HepG2 (cell line): Measurements from ENCODE around the gene ROM1. TPM values are rescaled to one million over a fixed set of nuclear protein-coding genes. Genes with fewer than 3 reads are reported as not detected.

ENCODE experiments used
- FIP1L1 ChIP-seq: fragments of 200-400 bp; formaldehyde crosslinking; IDR thresholded peaks from 2 replicates; pipeline ENCODE4 v1.6.1; 2018; ENCODE audit warnings: low read depth, mild to moderate bottlenecking, low read length, moderate library complexity, borderline replicate concordance; ENCODE audit not compliant: insufficient read depth
- KLF13 ChIP-seq: sonication (generic); formaldehyde crosslinking; IDR thresholded peaks from 2 replicates; pipeline ENCODE4 v1.4.0; 2020; ENCODE audit warnings: mild to moderate bottlenecking, missing genetic modification reagents
- LCORL ChIP-seq, 2 experiments: fragments of 450-650 bp in 1 of 2; sonication (generic) in 1 of 2; formaldehyde crosslinking in 1 of 2; IDR thresholded peaks; 2 replicates each; pipeline versions ENCODE4 v1.5.0 to v1.6.1; 2017 to 2020; ENCODE audit warnings: antibody characterized with exemption in 1 of 2, missing genetic modification reagents in 1 of 2
- PHB2 ChIP-seq: fragments of 450-650 bp; IDR thresholded peaks from 2 replicates; pipeline ENCODE4 v1.6.1; 2018; ENCODE audit not compliant: partially characterized antibody
- RFXANK ChIP-seq: IDR thresholded peaks from 2 replicates; pipeline ENCODE4 v1.6.1; 2016
- SIX1 ChIP-seq: sonication (generic); formaldehyde crosslinking; IDR thresholded peaks from 2 replicates; pipeline ENCODE4 v1.4.0; 2020; ENCODE audit warnings: missing genetic modification reagents, borderline replicate concordance
- SMARCE1 ChIP-seq: fragments of 450-650 bp; IDR thresholded peaks from 2 replicates; pipeline ENCODE4 v1.6.1; 2017; ENCODE audit warnings: borderline replicate concordance
- ZBTB7A ChIP-seq: sonication (generic); formaldehyde crosslinking; IDR thresholded peaks from 2 replicates; pipeline ENCODE4 v1.8.0; 2022; ENCODE audit warnings: mild to moderate bottlenecking, missing genetic modification reagents
- ZFP36L2 ChIP-seq: sonication (generic); formaldehyde crosslinking; IDR thresholded peaks from 2 replicates; pipeline ENCODE4 v1.4.0; 2020; ENCODE audit warnings: missing genetic modification reagents
- ZFY ChIP-seq: sonication (generic); formaldehyde crosslinking; IDR thresholded peaks from 2 replicates; pipeline ENCODE4 v1.4.0; 2020; ENCODE audit warnings: missing genetic modification reagents
- ZNF225 ChIP-seq: sonication (generic); formaldehyde crosslinking; IDR thresholded peaks from 2 replicates; pipeline ENCODE4 v1.4.0; 2020; ENCODE audit warnings: mild to moderate bottlenecking, missing genetic modification reagents
- ZNF549 ChIP-seq: sonication (generic); formaldehyde crosslinking; IDR thresholded peaks from 2 replicates; pipeline ENCODE4 v1.5.0; 2020; ENCODE audit warnings: missing genetic modification reagents
- polyA plus RNA-seq, 8 experiments: library from polyadenylated mRNA; depleted of rRNA in 3 of 8; stranded (reverse) in 7 of 8; unstranded in 1 of 8; fragments of >200 nt; fragmentation: Illumina TruSeq in 4 of 8; extraction: Trizol in 4 of 8; gene quantifications; 2 replicates each; pipeline versions ENCODE4 v1.2.1 to v1.2.3, GENCODE V29; 2011 to 2016; ENCODE audit warnings: low read depth in 4 of 8, missing spikeins in 1 of 8, mixed read lengths in 1 of 8; ENCODE audit not compliant: insufficient read depth in 1 of 8
- total RNA-seq, 5 experiments: library from RNA; depleted of rRNA; stranded (reverse); fragments of >200 nt; fragmentation: Illumina TruSeq; extraction: Trizol; gene quantifications; 2 replicates each; pipeline ENCODE4 v1.2.3, GENCODE V29; 2016; ENCODE audit warnings: low read depth in 1 of 5
- TF ChIP-seq, protein P1 (sequence below): IDR thresholded peaks from 2 replicates; pipeline ENCODE4 v1.6.1; 2016; ENCODE audit warnings: mild to moderate bottlenecking
- TF ChIP-seq, protein P2 (sequence below): IDR thresholded peaks from 2 replicates; pipeline ENCODE4 v1.4.0; 2020; ENCODE audit warnings: mild to moderate bottlenecking, missing genetic modification reagents
- TF ChIP-seq, protein P3 (sequence below): sonication (generic); formaldehyde crosslinking; IDR thresholded peaks from 2 replicates; pipeline ENCODE4 v1.9.0; 2022; ENCODE audit warnings: missing genetic modification reagents, mild to moderate bottlenecking, borderline replicate concordance
- TF ChIP-seq, protein P4 (sequence below): sonication (generic); formaldehyde crosslinking; IDR thresholded peaks from 2 replicates; pipeline ENCODE4 v1.9.0; 2021; ENCODE audit warnings: missing genetic modification reagents, mild to moderate bottlenecking, borderline replicate concordance
- TF ChIP-seq, protein P5 (sequence below): sonication (generic); formaldehyde crosslinking; IDR thresholded peaks from 2 replicates; pipeline ENCODE4 v1.4.0; 2020; ENCODE audit warnings: missing genetic modification reagents

ROM1 gene
- total and polyA plus RNA-seq, 2 of the 13 experiments (the other 11 are each of a cell fraction or from before 2014, with no cell fraction given): 1.2 to 2.4 TPM

DNA sequence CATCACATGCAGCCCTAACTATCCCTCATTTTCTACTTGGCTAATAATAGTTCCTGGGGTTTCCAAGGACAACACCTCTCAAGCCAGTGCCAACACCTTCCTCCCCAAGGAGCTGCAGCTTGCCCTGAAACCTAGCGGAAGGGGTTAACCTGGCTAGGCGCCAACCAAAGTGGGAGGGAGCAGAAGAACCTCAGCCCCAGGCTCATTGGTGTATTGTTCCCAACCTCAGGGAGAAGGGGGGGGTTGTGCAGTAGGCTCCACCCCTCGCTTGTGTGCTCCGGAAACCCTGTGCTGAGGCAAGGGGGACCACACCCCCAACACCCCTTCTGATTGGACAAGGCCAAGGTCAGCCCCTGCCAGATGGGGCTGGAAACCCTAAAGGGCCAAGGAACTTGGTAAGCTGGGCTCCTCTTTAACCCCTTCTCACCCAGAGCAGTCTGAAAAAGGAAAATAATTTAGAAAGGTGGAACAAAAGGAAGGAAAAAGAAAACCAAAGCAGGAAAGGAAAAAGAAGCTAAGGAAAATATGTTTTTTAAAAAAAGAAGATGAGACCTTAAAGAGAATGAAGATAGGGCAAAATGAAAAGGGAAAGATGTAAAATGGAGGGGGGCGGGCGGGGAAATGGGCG is 13.9 kb upstream of the ROM1 start (continued):
- TF ChIP-seq LCORL (IDR thresholded peaks at IDR 0.05): 0 out of 2 replicates have a peak, but pooled peaks have one; percentile 14
- TF ChIP-seq LCORL (CRISPR knock-in tag; IDR thresholded peaks at IDR 0.05): no peak
- TF ChIP-seq, protein P1, sequence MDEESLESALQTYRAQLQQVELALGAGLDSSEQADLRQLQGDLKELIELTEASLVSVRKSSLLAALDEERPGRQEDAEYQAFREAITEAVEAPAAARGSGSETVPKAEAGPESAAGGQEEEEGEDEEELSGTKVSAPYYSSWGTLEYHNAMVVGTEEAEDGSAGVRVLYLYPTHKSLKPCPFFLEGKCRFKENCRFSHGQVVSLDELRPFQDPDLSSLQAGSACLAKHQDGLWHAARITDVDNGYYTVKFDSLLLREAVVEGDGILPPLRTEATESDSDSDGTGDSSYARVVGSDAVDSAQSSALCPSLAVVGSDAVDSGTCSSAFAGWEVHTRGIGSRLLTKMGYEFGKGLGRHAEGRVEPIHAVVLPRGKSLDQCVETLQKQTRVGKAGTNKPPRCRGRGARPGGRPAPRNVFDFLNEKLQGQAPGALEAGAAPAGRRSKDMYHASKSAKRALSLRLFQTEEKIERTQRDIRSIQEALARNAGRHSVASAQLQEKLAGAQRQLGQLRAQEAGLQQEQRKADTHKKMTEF (CRISPR knock-in tag): peak; percentile 56; the same call in 1 of the 2 replicates
- TF ChIP-seq, protein P2, sequence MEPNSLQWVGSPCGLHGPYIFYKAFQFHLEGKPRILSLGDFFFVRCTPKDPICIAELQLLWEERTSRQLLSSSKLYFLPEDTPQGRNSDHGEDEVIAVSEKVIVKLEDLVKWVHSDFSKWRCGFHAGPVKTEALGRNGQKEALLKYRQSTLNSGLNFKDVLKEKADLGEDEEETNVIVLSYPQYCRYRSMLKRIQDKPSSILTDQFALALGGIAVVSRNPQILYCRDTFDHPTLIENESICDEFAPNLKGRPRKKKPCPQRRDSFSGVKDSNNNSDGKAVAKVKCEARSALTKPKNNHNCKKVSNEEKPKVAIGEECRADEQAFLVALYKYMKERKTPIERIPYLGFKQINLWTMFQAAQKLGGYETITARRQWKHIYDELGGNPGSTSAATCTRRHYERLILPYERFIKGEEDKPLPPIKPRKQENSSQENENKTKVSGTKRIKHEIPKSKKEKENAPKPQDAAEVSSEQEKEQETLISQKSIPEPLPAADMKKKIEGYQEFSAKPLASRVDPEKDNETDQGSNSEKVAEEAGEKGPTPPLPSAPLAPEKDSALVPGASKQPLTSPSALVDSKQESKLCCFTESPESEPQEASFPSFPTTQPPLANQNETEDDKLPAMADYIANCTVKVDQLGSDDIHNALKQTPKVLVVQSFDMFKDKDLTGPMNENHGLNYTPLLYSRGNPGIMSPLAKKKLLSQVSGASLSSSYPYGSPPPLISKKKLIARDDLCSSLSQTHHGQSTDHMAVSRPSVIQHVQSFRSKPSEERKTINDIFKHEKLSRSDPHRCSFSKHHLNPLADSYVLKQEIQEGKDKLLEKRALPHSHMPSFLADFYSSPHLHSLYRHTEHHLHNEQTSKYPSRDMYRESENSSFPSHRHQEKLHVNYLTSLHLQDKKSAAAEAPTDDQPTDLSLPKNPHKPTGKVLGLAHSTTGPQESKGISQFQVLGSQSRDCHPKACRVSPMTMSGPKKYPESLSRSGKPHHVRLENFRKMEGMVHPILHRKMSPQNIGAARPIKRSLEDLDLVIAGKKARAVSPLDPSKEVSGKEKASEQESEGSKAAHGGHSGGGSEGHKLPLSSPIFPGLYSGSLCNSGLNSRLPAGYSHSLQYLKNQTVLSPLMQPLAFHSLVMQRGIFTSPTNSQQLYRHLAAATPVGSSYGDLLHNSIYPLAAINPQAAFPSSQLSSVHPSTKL (CRISPR knock-in tag): peak; percentile 65
- TF ChIP-seq, protein P3, sequence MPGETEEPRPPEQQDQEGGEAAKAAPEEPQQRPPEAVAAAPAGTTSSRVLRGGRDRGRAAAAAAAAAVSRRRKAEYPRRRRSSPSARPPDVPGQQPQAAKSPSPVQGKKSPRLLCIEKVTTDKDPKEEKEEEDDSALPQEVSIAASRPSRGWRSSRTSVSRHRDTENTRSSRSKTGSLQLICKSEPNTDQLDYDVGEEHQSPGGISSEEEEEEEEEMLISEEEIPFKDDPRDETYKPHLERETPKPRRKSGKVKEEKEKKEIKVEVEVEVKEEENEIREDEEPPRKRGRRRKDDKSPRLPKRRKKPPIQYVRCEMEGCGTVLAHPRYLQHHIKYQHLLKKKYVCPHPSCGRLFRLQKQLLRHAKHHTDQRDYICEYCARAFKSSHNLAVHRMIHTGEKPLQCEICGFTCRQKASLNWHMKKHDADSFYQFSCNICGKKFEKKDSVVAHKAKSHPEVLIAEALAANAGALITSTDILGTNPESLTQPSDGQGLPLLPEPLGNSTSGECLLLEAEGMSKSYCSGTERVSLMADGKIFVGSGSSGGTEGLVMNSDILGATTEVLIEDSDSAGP (CRISPR knock-in tag): no peak
- no peak for TF ChIP-seq SMARCE1
- TF ChIP-seq RFXANK (CRISPR knock-in tag): no peak; the same call in 1 of the 2 replicates
- TF ChIP-seq, protein P4, sequence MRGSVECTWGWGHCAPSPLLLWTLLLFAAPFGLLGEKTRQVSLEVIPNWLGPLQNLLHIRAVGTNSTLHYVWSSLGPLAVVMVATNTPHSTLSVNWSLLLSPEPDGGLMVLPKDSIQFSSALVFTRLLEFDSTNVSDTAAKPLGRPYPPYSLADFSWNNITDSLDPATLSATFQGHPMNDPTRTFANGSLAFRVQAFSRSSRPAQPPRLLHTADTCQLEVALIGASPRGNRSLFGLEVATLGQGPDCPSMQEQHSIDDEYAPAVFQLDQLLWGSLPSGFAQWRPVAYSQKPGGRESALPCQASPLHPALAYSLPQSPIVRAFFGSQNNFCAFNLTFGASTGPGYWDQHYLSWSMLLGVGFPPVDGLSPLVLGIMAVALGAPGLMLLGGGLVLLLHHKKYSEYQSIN (CRISPR knock-in tag): no peak
- TF ChIP-seq PHB2: no peak
- no peak for TF ChIP-seq ZBTB7A (CRISPR knock-in tag)
- no peak; the same call in 1 of the 2 replicates for TF ChIP-seq SIX1
- no peak for TF ChIP-seq ZNF549
- TF ChIP-seq ZFY: no peak; the same call in 1 of the 2 replicates
- no peak for TF ChIP-seq ZFP36L2
- no peak for TF ChIP-seq ZNF225 (CRISPR knock-in tag)
- no peak for TF ChIP-seq KLF13 (CRISPR knock-in tag)
- TF ChIP-seq, protein P5, sequence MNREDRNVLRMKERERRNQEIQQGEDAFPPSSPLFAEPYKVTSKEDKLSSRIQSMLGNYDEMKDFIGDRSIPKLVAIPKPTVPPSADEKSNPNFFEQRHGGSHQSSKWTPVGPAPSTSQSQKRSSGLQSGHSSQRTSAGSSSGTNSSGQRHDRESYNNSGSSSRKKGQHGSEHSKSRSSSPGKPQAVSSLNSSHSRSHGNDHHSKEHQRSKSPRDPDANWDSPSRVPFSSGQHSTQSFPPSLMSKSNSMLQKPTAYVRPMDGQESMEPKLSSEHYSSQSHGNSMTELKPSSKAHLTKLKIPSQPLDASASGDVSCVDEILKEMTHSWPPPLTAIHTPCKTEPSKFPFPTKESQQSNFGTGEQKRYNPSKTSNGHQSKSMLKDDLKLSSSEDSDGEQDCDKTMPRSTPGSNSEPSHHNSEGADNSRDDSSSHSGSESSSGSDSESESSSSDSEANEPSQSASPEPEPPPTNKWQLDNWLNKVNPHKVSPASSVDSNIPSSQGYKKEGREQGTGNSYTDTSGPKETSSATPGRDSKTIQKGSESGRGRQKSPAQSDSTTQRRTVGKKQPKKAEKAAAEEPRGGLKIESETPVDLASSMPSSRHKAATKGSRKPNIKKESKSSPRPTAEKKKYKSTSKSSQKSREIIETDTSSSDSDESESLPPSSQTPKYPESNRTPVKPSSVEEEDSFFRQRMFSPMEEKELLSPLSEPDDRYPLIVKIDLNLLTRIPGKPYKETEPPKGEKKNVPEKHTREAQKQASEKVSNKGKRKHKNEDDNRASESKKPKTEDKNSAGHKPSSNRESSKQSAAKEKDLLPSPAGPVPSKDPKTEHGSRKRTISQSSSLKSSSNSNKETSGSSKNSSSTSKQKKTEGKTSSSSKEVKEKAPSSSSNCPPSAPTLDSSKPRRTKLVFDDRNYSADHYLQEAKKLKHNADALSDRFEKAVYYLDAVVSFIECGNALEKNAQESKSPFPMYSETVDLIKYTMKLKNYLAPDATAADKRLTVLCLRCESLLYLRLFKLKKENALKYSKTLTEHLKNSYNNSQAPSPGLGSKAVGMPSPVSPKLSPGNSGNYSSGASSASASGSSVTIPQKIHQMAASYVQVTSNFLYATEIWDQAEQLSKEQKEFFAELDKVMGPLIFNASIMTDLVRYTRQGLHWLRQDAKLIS: no peak
- TF ChIP-seq FIP1L1: no peak
